MCF 10A (cell line): ENCODE data around the gene HNMT. TPM values are rescaled to one million over a fixed set of nuclear protein-coding genes. Genes with fewer than 3 reads are reported as not detected.
"Not testable (repeated sequence)": the region's sequence is repeated elsewhere in the genome, so short reads cannot be mapped to it uniquely, and the experiment has no call there.

Source experiments
- BruUV-seq: library from RNA; stranded (reverse); fragments of 400-500 nt; replicated peaks from 2 replicates; lab custom pipeline; 2021; lab: Mats Ljungman, UMichigan
- CTCF ChIA-PET: fragments of 300-600 bp; sonication (Branson Sonifier 250); formaldehyde crosslinking; extraction: SDS; loops from one replicate; lab custom pipeline; 2021; ENCODE audit warnings: antibody characterized with exemption, inconsistent platforms; lab: Yijun Ruan, JAX
- POLR2A ChIA-PET: fragments of 300-600, 350-650 bp; sonication (Branson Sonifier 250); formaldehyde crosslinking; extraction: SDS; loops from one replicate; lab custom pipeline; 2020; ENCODE audit warnings: antibody characterized with exemption, inconsistent platforms; lab: Yijun Ruan, JAX
- DNase-seq: peaks from one replicate; pipeline ENCODE4 v3.0.0-alpha.2; 2018; ENCODE audit not compliant: unreplicated experiment
- H3K27ac Mint-ChIP-seq: one replicate; pipeline ENCODE4 v1.8.0; 2022; ENCODE audit warnings: mild to moderate bottlenecking, low read depth, mixed read lengths; ENCODE audit not compliant: unreplicated experiment
- H3K27me3 Mint-ChIP-seq: one replicate; pipeline ENCODE4 v1.8.0; 2022; ENCODE audit warnings: mixed read lengths; ENCODE audit not compliant: insufficient read depth, unreplicated experiment
- H3K36me3 Mint-ChIP-seq: one replicate; pipeline ENCODE4 v1.8.0; 2022; ENCODE audit warnings: mild to moderate bottlenecking, moderate library complexity, mixed read lengths; ENCODE audit not compliant: insufficient read depth, unreplicated experiment
- H3K4me1 Mint-ChIP-seq: one replicate; pipeline ENCODE4 v1.8.0; 2022; ENCODE audit warnings: mixed read lengths; ENCODE audit not compliant: insufficient read depth, unreplicated experiment
- H3K4me3 Mint-ChIP-seq: one replicate; pipeline ENCODE4 v1.8.0; 2022; ENCODE audit warnings: mild to moderate bottlenecking, moderate library complexity, mixed read lengths; ENCODE audit not compliant: unreplicated experiment
- H3K9me3 Mint-ChIP-seq: one replicate; pipeline ENCODE4 v1.8.0; 2022; ENCODE audit warnings: mixed read lengths; ENCODE audit not compliant: unreplicated experiment
- CTCF ChIP-seq: fragments of 200-600 bp; IDR thresholded peaks from one replicate; pipeline ENCODE4 v1.8.0; 2022; ENCODE audit warnings: antibody characterized with exemption, mild to moderate bottlenecking; ENCODE audit not compliant: unreplicated experiment
- intact Hi-C: fragments of 100-400 bp; cut with micrococcal nuclease; formaldehyde crosslinking; loops from 2 replicates; pipeline ENCODE4 v1.14.1; 2022
- total RNA-seq: library from RNA; stranded (reverse); gene quantifications from 2 replicates; pipeline ENCODE4 v1.2.3, GENCODE V29; 2022

HNMT gene
- total RNA-seq, 1 experiment from 2014 or later, result 0.28 TPM

- no peaks in the 10 kb centered on the region for H3K27me3 Mint-ChIP-seq
- POLR2A ChIA-PET, result no interaction called here
- no peaks in the 10 kb centered on the region for H3K9me3 Mint-ChIP-seq
- BruUV-seq, result no TSS peak
- intact Hi-C loops, result no loop called here
- no peak for DNase-seq
- TF ChIP-seq CTCF, result no peak
- H3K4me1 Mint-ChIP-seq, result peaks cover 11% of the 10 kb centered on the region
- CTCF ChIA-PET, result interaction anchor here (0.9 kb wide), 1 partner anchor 11 kb away, joined by 3 read pairs; no protein-coding TSS in a partner anchor
- H3K36me3 Mint-ChIP-seq, result no peaks in the 10 kb centered on the region
- no peak overlapping the region for H3K27ac Mint-ChIP-seq
- no peak overlapping the region for H3K4me3 Mint-ChIP-seq
These were observed 72.8 kb downstream of the HNMT start for GRCh38 chr2:138037090-138037489.

- no peak for DNase-seq
- no peak for TF ChIP-seq CTCF
- intact Hi-C loops, result no loop called here
- no TSS peak for BruUV-seq
- ChIA-PET CTCF (interaction anchor here (0.8 to 1.3 kb wide), 2 partner anchors 12 to 20 kb away, joined by 3 to 4 read pairs; no protein-coding TSS in a partner anchor), POLR2A (no interaction called here)
- H3K27ac Mint-ChIP-seq, result no peak overlapping the region
- no peaks in the 10 kb centered on the region for H3K36me3 Mint-ChIP-seq
- H3K4me3 Mint-ChIP-seq, result no peak overlapping the region
- peaks cover 4% of the 10 kb centered on the region for H3K4me1 Mint-ChIP-seq
- no peaks in the 10 kb centered on the region for H3K9me3 Mint-ChIP-seq
- no peaks in the 10 kb centered on the region for H3K27me3 Mint-ChIP-seq
These were observed 76.3 kb downstream of the HNMT start for GRCh38 chr2:138040616-138041015.

GRCh38 chr2:138042311-138042710, 78.0 kb downstream of the HNMT start:
- CTCF ChIA-PET, result interaction anchor here (0.6 to 1.4 kb wide), 2 partner anchors 11 to 53 kb away, joined by 3 read pairs; no protein-coding TSS in a partner anchor
- POLR2A ChIA-PET, result no interaction called here
- Mint-ChIP-seq H3K4me3 (no peak overlapping the region), H3K36me3 (no peaks in the 10 kb centered on the region), H3K4me1 (no peaks in the 10 kb centered on the region), H3K27ac (no peak overlapping the region), H3K9me3 (no peaks in the 10 kb centered on the region), H3K27me3 (no peaks in the 10 kb centered on the region)
- no peak for DNase-seq
- no TSS peak for BruUV-seq
- TF ChIP-seq CTCF, result no peak
- intact Hi-C loops, result no loop called here

GRCh38 chr2:138043588-138043987, 79.3 kb downstream of the HNMT start:
- intact Hi-C loops, H3K4me3 Mint-ChIP-seq: not testable (repeated sequence)
- CTCF ChIA-PET, result interaction anchor here (1.1 to 1.4 kb wide), 2 partner anchors 12 to 44 kb away, joined by 3 read pairs; no protein-coding TSS in a partner anchor

More at GRCh38 chr2:138043588-138043987, 79.3 kb downstream of the HNMT start:
- H3K27me3 Mint-ChIP-seq, DNase-seq, H3K4me1 Mint-ChIP-seq, POLR2A ChIA-PET, H3K36me3 Mint-ChIP-seq, H3K27ac Mint-ChIP-seq, H3K9me3 Mint-ChIP-seq, BruUV-seq: not testable (repeated sequence)
